H1 (cell line): ENCODE data around the gene ABHD16A. TPM values are rescaled to one million over a fixed set of nuclear protein-coding genes. Genes with fewer than 3 reads are reported as not detected.

Experiments
- CTCF ChIA-PET: fragments of 300-600 bp; sonication (Branson Sonifier 250); formaldehyde crosslinking; loops from one replicate; lab custom pipeline; 2021; ENCODE audit not compliant: partially characterized antibody; lab: Charles Lee
- POLR2A ChIA-PET: fragments of 300-600 bp; sonication (Branson Sonifier 250); formaldehyde crosslinking; loops from one replicate; lab custom pipeline; 2021; ENCODE audit warnings: inconsistent platforms; ENCODE audit not compliant: partially characterized antibody; lab: Charles Lee
- DNase-seq, 2 experiments: peaks; one replicate each; pipeline versions ENCODE4 v3.0.0 to v3.0.0-alpha.2; 2010 to 2022; ENCODE audit warnings: low spot score in 2 of 2, low read depth in 1 of 2, mixed read lengths in 1 of 2
- FAIRE-seq: peaks from 2 replicates; lab custom pipeline; 2011; peaks lifted over from hg19 to GRCh38; lab: Jason Lieb, UNC
- H2AFZ ChIP-seq: 2 replicates; pipeline ENCODE4 v1.8.1; 2012; ENCODE audit warnings: low read length, inconsistent platforms
- H2AK5ac ChIP-seq: 2 replicates; pipeline ENCODE4 v1.6.1; 2013; ENCODE audit warnings: low read depth, low read length
- H2BK120ac ChIP-seq: replicated peaks from 2 replicates; pipeline ENCODE3; 2013; ENCODE audit warnings: low read depth, low read length, inconsistent platforms
- H2BK12ac ChIP-seq: 2 replicates; pipeline ENCODE4 v1.6.1; 2013; ENCODE audit warnings: low read depth, low read length
- H2BK15ac ChIP-seq: 2 replicates; pipeline ENCODE4 v1.6.1; 2013; ENCODE audit warnings: low read length
- H2BK20ac ChIP-seq: 2 replicates; pipeline ENCODE4 v1.6.1; 2013; ENCODE audit warnings: low read length
- H2BK5ac ChIP-seq: 2 replicates; pipeline ENCODE4 v1.6.1; 2013; ENCODE audit warnings: low read depth, low read length
- H3K14ac ChIP-seq: 2 replicates; pipeline ENCODE4 v1.6.1; 2013; ENCODE audit warnings: inconsistent platforms; ENCODE audit not compliant: insufficient read length
- H3K18ac ChIP-seq: 2 replicates; pipeline ENCODE4 v1.6.1; 2013; ENCODE audit warnings: low read length; ENCODE audit errors: extremely low read depth
- H3K23ac ChIP-seq: 2 replicates; pipeline ENCODE4 v1.6.1; 2013; ENCODE audit warnings: inconsistent platforms; ENCODE audit not compliant: insufficient read length
- H3K23me2 ChIP-seq: 2 replicates; pipeline ENCODE4 v1.6.1; 2013; ENCODE audit warnings: low read depth, low read length
- H3K27ac ChIP-seq: 2 replicates; pipeline ENCODE4 v1.6.1; 2011; ENCODE audit warnings: low read depth, low read length, inconsistent platforms
- H3K27me3 ChIP-seq, 4 experiments: replicated peaks in 1 of 4; 1 replicate in 1 of 4; 2 replicates in 3 of 4; pipeline versions ENCODE4 v1.6.1 to v1.8.1; 2011 to 2013; ENCODE audit warnings: low read length in 3 of 4, mild to moderate bottlenecking in 3 of 4, inconsistent platforms in 2 of 4, mixed read lengths in 2 of 4, moderate library complexity in 1 of 4; ENCODE audit not compliant: control insufficient read depth in 3 of 4, insufficient read depth in 3 of 4; ENCODE audit errors: extremely low read depth in 1 of 4
- H3K36me3 ChIP-seq, 4 experiments: 2 replicates each; pipeline versions ENCODE4 v1.6.1 to v1.8.1; 2011 to 2013; ENCODE audit warnings: mild to moderate bottlenecking in 4 of 4, low read length in 3 of 4, moderate library complexity in 2 of 4, control low read depth in 1 of 4, inconsistent platforms in 1 of 4; ENCODE audit not compliant: insufficient read depth in 4 of 4, control insufficient read depth in 2 of 4
- H3K4ac ChIP-seq: replicated peaks from 2 replicates; pipeline ENCODE3; 2013; ENCODE audit warnings: low read length, low read depth, mixed read lengths, inconsistent platforms; ENCODE audit not compliant: insufficient read length
- H3K4me1 ChIP-seq, 4 experiments: replicated peaks in 1 of 4; 1 replicate in 1 of 4; 2 replicates in 3 of 4; pipeline versions ENCODE4 v1.6.1 to v1.8.1; 2011 to 2013; ENCODE audit warnings: low read length in 3 of 4, inconsistent platforms in 2 of 4, mixed read lengths in 1 of 4; ENCODE audit not compliant: insufficient read depth in 4 of 4, control insufficient read depth in 3 of 4
- H3K4me2 ChIP-seq, 2 experiments: 2 replicates each; pipeline versions ENCODE4 v1.6.1 to v1.8.1; 2011 to 2013; ENCODE audit warnings: low read depth in 2 of 2, low read length in 2 of 2, control low read depth in 1 of 2, inconsistent platforms in 1 of 2, mild to moderate bottlenecking in 1 of 2; ENCODE audit not compliant: insufficient read depth in 1 of 2
- H3K4me3 ChIP-seq, 4 experiments: fragments of 200-600, 300-600 bp in 1 of 4; sonication (generic), shearing (Covaris generic), sonication (Bioruptor Twin) in 1 of 4; 2 replicates each; pipeline versions ENCODE4 v1.5.1 to v1.8.1; 2011 to 2016; ENCODE audit warnings: low read length in 4 of 4, low read depth in 3 of 4, control low read depth in 2 of 4, inconsistent platforms in 2 of 4, mild to moderate bottlenecking in 2 of 4, mixed read lengths in 1 of 4, moderate library complexity in 1 of 4; ENCODE audit not compliant: insufficient read depth in 2 of 4; ENCODE audit errors: extremely low read depth in 1 of 4
- H3K56ac ChIP-seq: replicated peaks from 2 replicates; pipeline ENCODE3; 2013; ENCODE audit warnings: low read depth, mild to moderate bottlenecking, mixed read lengths, low read length, inconsistent platforms; ENCODE audit not compliant: insufficient read length
- H3K79me1 ChIP-seq: 2 replicates; pipeline ENCODE4 v1.6.1; 2013; ENCODE audit warnings: low read depth, low read length, control low read depth
- H3K79me2 ChIP-seq, 2 experiments: 2 replicates each; pipeline versions ENCODE4 v1.6.1 to v1.8.1; 2012 to 2013; ENCODE audit warnings: low read length in 2 of 2, mild to moderate bottlenecking in 2 of 2, inconsistent platforms in 1 of 2; ENCODE audit not compliant: insufficient read depth in 2 of 2, control insufficient read depth in 1 of 2
- H3K9ac ChIP-seq, 4 experiments: replicated peaks in 1 of 4; 1 replicate in 1 of 4; 2 replicates in 3 of 4; pipeline versions ENCODE4 v1.6.1 to v1.8.1; 2011 to 2013; ENCODE audit warnings: low read depth in 3 of 4, low read length in 3 of 4, control low read depth in 2 of 4, mild to moderate bottlenecking in 2 of 4, moderate library complexity in 2 of 4, inconsistent platforms in 1 of 4; ENCODE audit errors: extremely low read depth in 1 of 4
- H3K9me3 ChIP-seq, 2 experiments: 2 replicates each; pipeline versions ENCODE4 v1.6.1 to v1.8.1; 2012 to 2013; ENCODE audit warnings: mild to moderate bottlenecking in 2 of 2, moderate library complexity in 2 of 2, control low read depth in 1 of 2, inconsistent platforms in 1 of 2, low read depth in 1 of 2, low read length in 1 of 2, mixed read lengths in 1 of 2; ENCODE audit not compliant: insufficient read depth in 2 of 2
- H4K20me1 ChIP-seq, 2 experiments: replicated peaks in 1 of 2; 2 replicates each; pipeline versions ENCODE3 to v1.8.1; 2011 to 2013; ENCODE audit warnings: inconsistent platforms in 2 of 2, low read length in 2 of 2, mild to moderate bottlenecking in 1 of 2; ENCODE audit not compliant: insufficient read depth in 2 of 2, control insufficient read depth in 1 of 2
- H4K5ac ChIP-seq: 2 replicates; pipeline ENCODE4 v1.6.1; 2013; ENCODE audit warnings: low read length, low read depth, mixed read lengths, inconsistent platforms; ENCODE audit not compliant: insufficient read length
- H4K8ac ChIP-seq: 2 replicates; pipeline ENCODE4 v1.8.0; 2013; ENCODE audit warnings: mild to moderate bottlenecking, moderate library complexity, low read length, inconsistent platforms; ENCODE audit not compliant: insufficient read depth; ENCODE audit errors: extremely low read depth
- H4K91ac ChIP-seq: replicated peaks from 2 replicates; pipeline ENCODE3; 2013; ENCODE audit warnings: low read length, mixed read lengths, inconsistent platforms; ENCODE audit not compliant: insufficient read length
- SUZ12 ChIP-seq: fragments of 200-600 bp; sonication (generic); IDR thresholded peaks from 2 replicates; pipeline ENCODE4 v1.6.1; 2012; ENCODE audit warnings: mild to moderate bottlenecking, inconsistent platforms, low read length, moderate library complexity, mixed read lengths
- WGBS, 2 experiments: shearing (Covaris generic) in 1 of 2; methylation state at CpG; one replicate each; pipeline versions ENCODE4 v1.1.6 to v1.1.7; 2013 to 2015; ENCODE audit warnings: low lambda C conversion rate in 2 of 2, mixed read lengths in 2 of 2, inconsistent platforms in 1 of 2, low coverage in 1 of 2, missing lambda C conversion rate in 1 of 2; ENCODE audit not compliant: insufficient replicate concordance in 2 of 2, insufficient coverage in 1 of 2, insufficient read length in 1 of 2; ENCODE audit errors: extremely low coverage in 1 of 2, missing lambda C conversion rate in 1 of 2; 5-methylcytosine and 5-hydroxymethylcytosine counted together
- polyA plus RNA-seq, 7 experiments: library from polyadenylated mRNA; depleted of rRNA in 3 of 7; stranded (reverse) in 5 of 7; unstranded in 2 of 7; fragments of >200 nt in 5 of 7; fragments of 200-250 nt in 2 of 7; gene quantifications; 1 replicate in 5 of 7; 2 replicates in 1 of 7; 4 replicates in 1 of 7; pipeline versions ENCODE4 v1.2.1 to v1.2.3, GENCODE V29; 2011 to 2013; ENCODE audit warnings: missing spikeins in 2 of 7, mixed read lengths in 2 of 7
- total RNA-seq: library from RNA; stranded (reverse); fragmentation: NEBNext Ultra II Directional; extraction: Animal tissue kit (Norgen Biotek cat#: 25700); gene quantifications from 2 replicates; pipeline ENCODE4 v1.2.1, GENCODE V29; 2021

Gene ABHD16A
- total and polyA plus RNA-seq, 2 of the 8 experiments (the other 6 are each of a cell fraction or from before 2014, with no cell fraction given) = 32.9 to 40.2 TPM

- 96% methylated on average over 10 of the region's 10 CpGs; no CpG with 5 or more reads in 1 of the 2 experiments for WGBS, 2 experiments
- H4K8ac ChIP-seq = no peak overlapping the region
- H3K9me3 ChIP-seq = no peaks in the 10 kb centered on the region
- no peak overlapping the region for H2AK5ac ChIP-seq
- H3K27me3 ChIP-seq = no peaks in the 10 kb centered on the region
- peaks cover under 1% of the 10 kb centered on the region; the same call in 1 of the 2 replicates for H3K79me1 ChIP-seq
- no peak for FAIRE-seq
- H3K14ac ChIP-seq = no peak overlapping the region
- H4K91ac ChIP-seq = no peak overlapping the region
- no peak overlapping the region for H2BK15ac ChIP-seq
- H4K20me1 ChIP-seq = peaks cover 13 to 14% of the 10 kb centered on the region in 2 experiments
- no peak overlapping the region for H3K4me3 ChIP-seq
- no peak overlapping the region for H3K27ac ChIP-seq
- POLR2A ChIA-PET = interaction anchor here (0.6 to 34.9 kb wide), 26 partner anchors 5 to 248 kb away, joined by 3 to 883 read pairs (median 4); partner anchors contain the start of genes ABHD16A, AIF1, APOM and BAG6
- no peak overlapping the region for H2BK5ac ChIP-seq
- H4K5ac ChIP-seq = no peak overlapping the region
- H3K23ac ChIP-seq = no peak overlapping the region
- H3K4ac ChIP-seq = no peak overlapping the region
- H3K18ac ChIP-seq = no peak overlapping the region
- H3K9ac ChIP-seq = no peak overlapping the region; a peak in 1 of 7 replicates
- H3K4me2 ChIP-seq = no peak overlapping the region
- no peaks in the 10 kb centered on the region for H3K79me2 ChIP-seq
- no peak for TF ChIP-seq SUZ12
- H2BK120ac ChIP-seq = no peak overlapping the region
- H2BK20ac ChIP-seq = no peak overlapping the region
- CTCF ChIA-PET = interaction anchor here (0.8 to 1.8 kb wide), 6 partner anchors 12 to 41 kb away, joined by 3 to 4 read pairs (median 3); partner anchors contain the start of gene GPANK1
- DNase-seq = no peak
- no peak overlapping the region for H2BK12ac ChIP-seq
- no peak overlapping the region for H2AFZ ChIP-seq
- H3K4me1 ChIP-seq = no peaks in the 10 kb centered on the region
- no peak overlapping the region for H3K56ac ChIP-seq
- peaks cover 61 to 93% (median 77%) of the 10 kb centered on the region in 4 experiments for H3K36me3 ChIP-seq
- H3K23me2 ChIP-seq = no peaks in the 10 kb centered on the region
Measured at GRCh38 chr6:31639449-31639861, 63.7 kb downstream of the ABHD16A start.
